Tibial artery (tissue), 4 donors: ENCODE data around the gene KCTD14.

ENCODE experiments used
- DNase-seq, 2 donors: peaks; one replicate each; pipeline ENCODE4 v3.0.0-alpha.2; 2019
- H3K27ac ChIP-seq, 2 donors: fragments of 200-600 bp; sonication (generic) in 1 of 2; 1 replicate in 1 of 2; 2 replicates in 1 of 2; pipeline ENCODE4 v1.5.1; 2018 to 2019; ENCODE audit warnings: mild to moderate bottlenecking in 1 of 2
- H3K27me3 ChIP-seq, 2 donors: fragments of 200-600 bp; sonication (generic) in 1 of 2; one replicate each; pipeline versions ENCODE4 v1.5.1 to v1.6.0; 2016 to 2019
- H3K36me3 ChIP-seq, 3 donors: fragments of 200-600 bp; sonication (generic) in 2 of 3; one replicate each; pipeline ENCODE4 v1.5.1; 2016 to 2019; ENCODE audit warnings: mild to moderate bottlenecking in 2 of 3
- H3K4me1 ChIP-seq, 4 donors: fragments of 200-600 bp; sonication (generic) in 2 of 4; 1 replicate in 3 of 4; 2 replicates in 1 of 4; pipeline ENCODE4 v1.5.1; 2016 to 2019
- H3K4me3 ChIP-seq, 2 donors: fragments of 200-600 bp; sonication (generic) in 1 of 2; 1 replicate in 1 of 2; 2 replicates in 1 of 2; pipeline ENCODE4 v1.5.1; 2018 to 2019; ENCODE audit warnings: mild to moderate bottlenecking in 2 of 2
- H3K9me3 ChIP-seq, 3 donors: fragments of 200-600 bp; sonication (generic) in 1 of 3; one replicate each; pipeline ENCODE4 v1.5.1; 2016 to 2019
- intact Hi-C: fragments of 100-400 bp; cut with DNase I; formaldehyde crosslinking; loops from one replicate; pipeline ENCODE4 v1.15.0; 2023; ENCODE audit warnings: low total_unique reads
- TF ChIP-seq, protein P1 (sequence below), 2 experiments: fragments of 200-600 bp in 1 of 2; fragments of 450-650 bp in 1 of 2; IDR thresholded peaks; one replicate each; pipeline ENCODE4 v1.5.1; 2017 to 2019; ENCODE audit warnings: antibody characterized with exemption in 2 of 2, mild to moderate bottlenecking in 1 of 2, moderate library complexity in 1 of 2

The KCTD14 gene

DNA sequence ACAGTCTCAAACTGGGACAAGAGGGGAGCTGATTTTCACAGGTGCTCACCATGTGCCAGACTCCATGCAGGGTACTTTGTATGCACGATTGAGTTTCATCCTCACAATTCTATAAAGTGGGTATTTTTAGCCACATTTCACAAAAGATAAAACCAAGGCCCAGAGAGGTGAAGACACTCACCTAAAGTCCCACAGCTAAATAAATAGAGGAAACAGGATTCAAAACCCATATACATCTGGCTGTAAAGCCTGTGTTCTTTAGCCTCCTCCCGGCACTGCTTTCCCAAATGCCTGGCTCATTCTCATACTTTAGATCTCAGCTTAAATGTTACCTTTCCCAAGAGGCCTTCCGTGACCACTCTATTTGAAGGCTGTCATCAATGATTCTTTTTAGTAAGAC is 13.2 kb upstream of the KCTD14 start:
- Histone ChIP-seq H3K27me3 (no peaks in the 10 kb centered on the region), H3K9me3 (no peaks in the 10 kb centered on the region), H3K4me1 (peaks cover 0 to 37% (median 13%) of the 10 kb centered on the region in 4 donors), H3K27ac (no peak overlapping the region), H3K4me3 (no peak overlapping the region), H3K36me3 (no peaks in the 10 kb centered on the region)
- intact Hi-C loops: no loop called here
- no peak for DNase-seq
- TF ChIP-seq, protein P1, sequence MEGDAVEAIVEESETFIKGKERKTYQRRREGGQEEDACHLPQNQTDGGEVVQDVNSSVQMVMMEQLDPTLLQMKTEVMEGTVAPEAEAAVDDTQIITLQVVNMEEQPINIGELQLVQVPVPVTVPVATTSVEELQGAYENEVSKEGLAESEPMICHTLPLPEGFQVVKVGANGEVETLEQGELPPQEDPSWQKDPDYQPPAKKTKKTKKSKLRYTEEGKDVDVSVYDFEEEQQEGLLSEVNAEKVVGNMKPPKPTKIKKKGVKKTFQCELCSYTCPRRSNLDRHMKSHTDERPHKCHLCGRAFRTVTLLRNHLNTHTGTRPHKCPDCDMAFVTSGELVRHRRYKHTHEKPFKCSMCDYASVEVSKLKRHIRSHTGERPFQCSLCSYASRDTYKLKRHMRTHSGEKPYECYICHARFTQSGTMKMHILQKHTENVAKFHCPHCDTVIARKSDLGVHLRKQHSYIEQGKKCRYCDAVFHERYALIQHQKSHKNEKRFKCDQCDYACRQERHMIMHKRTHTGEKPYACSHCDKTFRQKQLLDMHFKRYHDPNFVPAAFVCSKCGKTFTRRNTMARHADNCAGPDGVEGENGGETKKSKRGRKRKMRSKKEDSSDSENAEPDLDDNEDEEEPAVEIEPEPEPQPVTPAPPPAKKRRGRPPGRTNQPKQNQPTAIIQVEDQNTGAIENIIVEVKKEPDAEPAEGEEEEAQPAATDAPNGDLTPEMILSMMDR (IDR thresholded peaks at IDR 0.05): no peak

DNA sequence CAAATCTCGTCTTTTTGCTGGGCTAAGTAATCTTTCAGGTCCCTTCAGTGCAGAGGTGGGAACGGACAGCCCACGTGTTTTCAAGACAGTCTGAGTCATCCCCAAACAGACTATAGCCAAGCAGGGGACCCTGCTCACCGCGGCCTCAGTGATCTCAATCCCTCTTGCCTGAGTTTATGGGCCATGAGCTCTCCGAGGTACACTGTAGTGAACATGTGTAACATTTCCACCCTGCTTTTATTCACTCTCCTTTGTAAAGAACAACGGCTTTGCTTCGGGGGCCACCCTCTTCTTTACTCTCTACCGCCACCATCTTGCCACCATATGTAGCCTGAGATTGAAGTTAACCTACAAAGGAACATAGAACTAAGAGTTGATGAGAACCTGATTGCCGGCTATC is 11.5 kb upstream of the KCTD14 start:
- Histone ChIP-seq H3K9me3 (no peaks in the 10 kb centered on the region), H3K4me3 (no peak overlapping the region), H3K4me1 (peaks cover 0 to 31% (median 11%) of the 10 kb centered on the region in 4 donors), H3K36me3 (no peaks in the 10 kb centered on the region), H3K27ac (no peak overlapping the region), H3K27me3 (no peaks in the 10 kb centered on the region)
- TF ChIP-seq, protein P1 (IDR thresholded peaks at IDR 0.05): no peak
- intact Hi-C loops: no loop called here
- no peak for DNase-seq

DNA sequence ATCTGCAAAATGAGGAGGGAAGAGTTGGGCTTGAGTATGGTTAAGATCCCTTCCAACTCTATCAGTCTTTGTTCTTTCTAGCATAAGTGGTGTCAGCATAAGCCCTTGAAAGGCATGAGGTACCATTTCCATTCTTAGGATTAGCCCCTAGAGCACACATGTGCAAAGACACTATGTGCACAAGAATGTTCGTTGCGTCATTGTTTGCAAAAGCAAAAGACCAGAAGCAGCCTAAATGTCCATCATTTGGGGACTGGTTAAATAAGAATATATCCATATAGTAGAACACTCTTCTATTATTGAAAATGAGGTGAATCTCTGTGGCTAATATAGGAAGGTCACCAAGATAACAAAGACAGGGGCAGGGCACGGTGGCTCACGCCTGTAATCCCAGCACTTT is 10.0 kb upstream of the KCTD14 start:
- Histone ChIP-seq H3K4me1 (peaks cover 0 to 18% (median 6%) of the 10 kb centered on the region in 4 donors), H3K4me3 (no peak overlapping the region), H3K27me3 (no peaks in the 10 kb centered on the region), H3K36me3 (no peaks in the 10 kb centered on the region), H3K27ac (no peak overlapping the region), H3K9me3 (no peaks in the 10 kb centered on the region)
- intact Hi-C loops: no loop called here
- TF ChIP-seq, protein P1 (IDR thresholded peaks at IDR 0.05): no peak
- DNase-seq: no peak

DNA sequence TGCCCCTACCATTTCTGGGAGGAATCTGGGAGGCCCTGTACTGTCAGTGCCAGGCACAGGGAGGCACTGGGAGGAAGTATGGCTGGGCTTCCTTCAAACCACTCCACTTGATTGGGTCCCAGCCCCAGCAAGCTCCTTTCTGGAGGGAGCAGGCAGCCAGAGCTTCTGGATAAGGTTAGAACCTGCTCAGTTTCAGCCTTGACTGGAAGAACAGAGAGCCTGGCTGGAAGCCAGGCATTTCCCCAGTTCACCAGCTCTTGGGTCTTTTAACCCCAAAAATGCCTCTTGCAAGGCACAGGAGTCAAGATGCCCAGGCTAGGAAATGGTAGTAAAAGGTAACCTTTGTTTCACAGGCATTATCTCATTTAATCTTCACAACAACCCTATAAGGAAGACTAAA is 9.0 kb upstream of the KCTD14 start:
- H3K4me1 ChIP-seq: peaks cover 0 to 18% (median 6%) of the 10 kb centered on the region in 4 donors
- no peak overlapping the region for H3K4me3 ChIP-seq
- no peak overlapping the region for H3K27ac ChIP-seq
- no peaks in the 10 kb centered on the region for H3K9me3 ChIP-seq
- no peaks in the 10 kb centered on the region for H3K36me3 ChIP-seq
- intact Hi-C loops: no loop called here
- no peaks in the 10 kb centered on the region for H3K27me3 ChIP-seq
- TF ChIP-seq, protein P1 (IDR thresholded peaks at IDR 0.05): no peak
- no peak for DNase-seq

DNA sequence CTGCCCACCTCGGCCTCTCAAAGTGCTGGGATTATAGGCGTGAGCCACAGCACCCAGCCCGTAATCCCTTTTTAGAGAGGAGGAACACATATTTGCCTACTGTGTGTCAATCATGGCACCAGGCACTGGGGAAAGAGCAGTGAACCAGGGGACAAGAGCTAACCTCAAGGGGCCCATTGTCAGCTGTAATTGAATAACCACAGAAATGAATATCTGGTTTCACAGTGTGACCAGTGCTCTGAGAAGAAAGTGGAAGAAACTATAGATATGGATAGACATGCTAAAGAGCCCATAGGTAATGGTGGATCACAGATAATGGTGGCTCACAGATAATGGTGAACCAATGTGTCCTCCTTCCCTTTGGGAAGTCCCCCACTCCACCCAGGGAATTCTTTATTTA is 8.6 kb upstream of the KCTD14 start:
- TF ChIP-seq, protein P1 (IDR thresholded peaks at IDR 0.05): no peak
- intact Hi-C loops: no loop called here
- Histone ChIP-seq H3K4me3 (no peak overlapping the region), H3K9me3 (no peaks in the 10 kb centered on the region), H3K4me1 (peaks cover 0 to 18% (median 6%) of the 10 kb centered on the region in 4 donors), H3K36me3 (no peaks in the 10 kb centered on the region), H3K27ac (no peak overlapping the region), H3K27me3 (no peaks in the 10 kb centered on the region)
- no peak for DNase-seq
